NCI-H82 treated with DMSO at 0.1 percent for 48 hours (cell line): ENCODE measurements around the gene CCN5.
A peak's percentile ranks its signal among the peaks of the same experiment; 100 is the strongest.
"Not testable (repeated sequence)": the region's sequence is repeated elsewhere in the genome, so short reads cannot be mapped to it uniquely, and the experiment has no call there.

Experiments used
- DNase-seq: peaks from one replicate; lab custom pipeline; 2025; ENCODE audit not compliant: unreplicated experiment; lab: John Stamatoyannopoulos, UW

Gene CCN5

DNA sequence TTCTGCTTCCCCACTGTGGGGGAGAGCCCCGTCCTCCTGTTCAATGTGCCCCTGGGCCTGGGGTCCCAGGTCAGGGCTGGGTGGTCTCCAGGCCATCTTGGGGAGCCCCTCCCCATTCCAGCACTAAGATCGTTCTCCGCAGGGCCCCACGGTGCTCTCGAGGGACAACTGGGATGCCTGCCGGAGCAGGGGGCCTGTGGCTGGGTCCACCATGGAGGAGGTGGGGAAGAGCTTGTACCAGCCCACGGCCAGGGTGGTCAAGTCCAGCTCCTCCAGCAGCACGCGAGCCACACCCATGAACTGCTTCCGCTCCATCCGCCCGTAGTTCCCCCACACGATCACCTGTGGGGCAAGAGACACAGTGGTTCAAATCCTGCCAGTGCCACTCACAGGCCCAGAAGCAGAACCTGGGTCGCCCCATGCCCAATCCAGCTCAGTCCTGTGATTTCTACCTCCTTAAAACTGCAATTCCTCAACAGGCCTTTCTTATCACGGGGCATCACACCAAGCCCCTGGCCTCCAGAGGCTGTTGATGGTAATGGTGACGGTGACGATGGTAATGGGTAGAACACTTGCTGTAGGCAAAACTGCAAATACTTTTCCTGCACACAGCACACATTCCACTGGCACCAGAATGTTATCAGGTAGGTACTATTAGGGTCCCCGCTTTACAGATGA, 41.0 kb downstream of the CCN5 start:
- no peak for DNase-seq

- DNase-seq, result no peak
Observed at GRCh38 chr20:44756956-44757355, 41.8 kb downstream of the CCN5 start.

DNA sequence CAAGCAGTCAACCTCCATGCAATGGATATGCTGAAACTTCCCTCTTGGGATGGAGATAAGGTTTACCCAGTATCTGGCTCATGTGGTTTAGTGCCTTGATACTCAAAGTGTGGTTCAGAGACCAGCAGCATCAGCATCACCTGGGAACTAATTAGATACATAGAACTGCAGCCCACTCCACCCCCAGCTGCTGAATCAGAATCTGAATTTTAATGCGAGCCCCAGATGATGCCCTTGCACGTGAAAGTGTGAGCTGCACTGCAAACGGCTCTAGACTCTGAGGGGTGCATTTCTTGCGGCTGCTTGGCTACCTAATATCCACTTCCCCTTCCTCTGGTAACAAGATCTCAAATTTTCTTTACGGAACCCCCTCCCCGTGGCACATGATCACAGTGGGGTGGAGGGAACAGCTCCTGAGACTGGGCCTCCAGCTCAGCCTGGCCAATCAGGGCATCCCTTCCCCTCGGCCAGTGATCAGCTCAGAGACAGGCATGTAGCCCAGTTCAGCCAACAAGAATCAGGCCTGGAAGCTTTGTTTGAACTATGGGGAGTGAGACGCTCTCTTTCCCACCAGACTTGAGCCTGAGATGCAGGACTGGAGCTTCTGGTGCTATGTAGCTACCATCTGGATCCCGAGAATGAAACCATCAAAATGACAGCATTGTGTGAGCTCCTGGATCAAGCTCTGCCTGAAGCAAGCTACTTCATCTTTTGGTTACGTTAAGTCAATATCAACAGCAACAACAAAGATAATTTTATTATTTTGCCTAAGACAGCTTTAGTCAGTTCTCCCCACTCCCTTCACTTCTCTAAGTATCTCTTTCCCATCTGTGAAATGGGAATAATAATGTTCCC, 43.3 kb downstream of the CCN5 start:
- DNase-seq, result no peak

DNA sequence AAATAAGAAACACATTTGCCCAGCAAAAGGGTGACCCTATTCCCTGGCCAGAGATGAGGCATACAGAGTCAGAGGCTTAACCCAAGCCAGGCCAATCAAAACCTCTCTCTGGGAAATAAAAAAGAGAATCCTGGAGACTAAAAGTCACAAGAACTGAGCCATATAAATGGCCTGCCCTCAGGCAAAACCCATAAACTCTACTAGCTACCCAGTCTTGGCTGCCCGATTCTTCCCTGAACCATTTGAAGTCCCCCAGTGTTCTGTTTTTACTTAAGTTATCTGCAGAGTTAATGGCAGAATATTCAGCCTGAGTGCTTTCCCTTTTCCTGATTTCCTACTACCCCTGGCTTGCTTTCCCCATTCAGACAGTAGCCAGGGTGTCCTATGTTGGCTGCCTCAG, 44.4 kb downstream of the CCN5 start:
- no peak for DNase-seq

- no peak for DNase-seq
Observed at GRCh38 chr20:44761423-44761822, 46.3 kb downstream of the CCN5 start.

DNA sequence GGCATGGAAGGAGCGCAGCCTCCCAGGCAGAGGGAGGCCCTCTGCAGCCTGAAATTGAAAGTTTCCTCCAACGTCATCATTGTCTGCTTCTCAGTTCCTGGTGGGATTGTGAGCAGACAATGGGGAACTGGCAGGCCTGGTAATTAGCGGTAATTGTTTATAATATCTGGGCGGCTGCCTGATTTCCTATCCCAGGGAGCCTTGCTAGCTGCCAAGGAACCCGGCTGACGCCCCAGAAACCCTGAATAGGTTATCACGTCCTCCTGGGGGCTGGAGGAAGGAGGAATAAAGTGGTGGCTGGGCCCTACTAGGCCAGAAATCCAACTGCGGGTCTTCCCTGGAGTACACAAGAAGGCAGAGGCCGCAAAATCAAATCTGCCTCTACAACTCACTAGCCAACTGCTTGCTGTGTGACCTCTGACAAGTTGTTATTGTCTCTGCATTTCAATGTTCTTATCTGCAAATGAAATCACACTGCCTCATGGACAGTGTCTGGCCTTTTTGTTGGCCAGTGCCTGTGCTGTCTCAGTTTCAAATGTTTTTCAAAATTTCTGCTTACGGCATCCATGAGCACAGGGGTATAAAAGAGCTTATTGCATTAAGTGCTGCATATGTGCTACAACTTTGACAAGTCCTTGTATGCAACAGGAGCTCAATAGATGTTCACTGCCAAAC, 47.4 kb downstream of the CCN5 start:
- no peak for DNase-seq

DNA sequence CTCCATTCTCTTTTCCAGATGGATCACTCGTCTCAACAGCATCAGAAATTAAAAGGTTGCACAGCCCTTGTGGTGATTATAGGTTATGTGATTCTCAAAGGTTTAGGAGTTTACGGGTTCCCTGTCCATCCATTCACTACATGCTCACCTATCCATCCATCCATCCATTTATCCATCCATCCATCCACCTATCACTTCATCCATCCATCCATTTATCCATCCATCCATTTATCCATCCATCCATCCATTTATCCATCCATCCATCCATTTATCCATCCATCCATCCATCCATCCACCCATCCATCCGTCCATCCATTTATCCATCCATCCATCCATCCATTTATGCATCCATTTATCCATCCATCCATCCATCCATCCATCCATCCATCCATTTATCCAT, 48.6 kb downstream of the CCN5 start:
- DNase-seq, result not testable (repeated sequence)

DNA sequence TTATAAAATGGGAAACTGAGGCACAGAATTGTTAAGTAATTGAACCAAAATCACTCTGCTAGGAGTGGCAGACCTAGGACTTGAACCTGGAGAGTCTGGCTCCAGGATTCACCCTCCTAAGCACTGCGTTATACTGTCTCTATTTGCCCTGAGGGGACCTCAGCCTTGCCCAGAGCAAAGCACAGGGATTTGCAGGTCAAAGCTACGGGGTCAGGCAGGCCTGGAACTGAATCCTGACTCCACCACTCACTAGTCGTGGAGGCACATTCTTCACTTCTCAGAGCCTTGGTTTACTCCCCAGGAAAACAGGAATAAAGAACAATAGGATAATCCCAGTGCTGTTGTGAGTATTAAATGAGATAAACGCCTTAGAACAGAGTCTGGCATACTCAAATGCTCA, 49.9 kb downstream of the CCN5 start:
- peak; percentile 12 for DNase-seq

- no peak for DNase-seq
Observed at GRCh38 chr20:44765701-44766347, 50.7 kb downstream of the CCN5 start.

DNA sequence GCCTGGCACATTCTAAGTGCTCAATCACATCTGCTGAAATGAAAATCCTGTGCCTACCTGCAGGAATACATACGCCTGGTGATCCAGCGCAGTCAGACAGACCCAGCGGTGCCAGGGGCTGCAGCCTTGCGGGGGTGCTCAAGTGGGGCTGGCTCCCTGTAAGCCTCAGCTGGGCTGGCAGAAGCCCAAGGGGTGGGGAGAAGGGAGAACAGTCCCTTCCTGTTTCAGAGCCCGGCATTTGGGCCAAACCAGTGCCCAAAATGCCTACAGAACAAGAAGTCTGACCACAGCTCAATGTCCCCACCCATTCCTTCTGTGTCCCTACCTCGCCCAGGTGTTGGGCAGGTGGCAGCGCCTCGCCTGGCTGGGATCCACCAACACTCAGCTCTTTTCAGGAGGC, 53.1 kb downstream of the CCN5 start:
- DNase-seq, result no peak

DNA sequence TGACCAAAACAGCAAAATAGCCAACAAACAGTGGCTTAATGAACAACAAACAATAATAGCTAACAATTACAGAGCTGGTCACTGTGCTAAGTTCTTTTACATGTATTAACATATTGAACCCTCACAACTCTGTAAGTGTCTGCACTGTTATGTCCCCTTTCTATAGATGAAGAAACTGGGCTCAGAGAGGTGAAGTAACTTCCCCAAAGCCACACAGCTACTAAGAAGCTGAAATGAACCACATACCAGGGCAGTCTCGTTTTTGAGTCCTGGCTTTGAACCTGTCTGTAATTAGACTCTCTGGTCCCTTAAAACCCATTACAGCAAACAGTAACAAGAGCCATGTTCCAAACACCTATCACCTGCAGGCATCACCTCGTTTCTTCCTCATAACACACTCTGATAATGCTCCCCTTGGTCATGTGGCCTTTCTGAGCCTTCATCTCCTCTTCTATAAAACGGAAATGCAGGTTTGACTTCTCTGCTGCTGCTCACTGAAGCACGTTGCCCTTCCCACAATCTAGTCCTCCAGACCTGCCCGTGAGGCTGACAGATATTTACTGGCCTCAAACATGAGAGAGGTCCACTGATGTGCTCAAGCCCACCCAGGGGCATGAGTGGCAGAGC, 53.8 kb downstream of the CCN5 start:
- DNase-seq, result no peak

DNA sequence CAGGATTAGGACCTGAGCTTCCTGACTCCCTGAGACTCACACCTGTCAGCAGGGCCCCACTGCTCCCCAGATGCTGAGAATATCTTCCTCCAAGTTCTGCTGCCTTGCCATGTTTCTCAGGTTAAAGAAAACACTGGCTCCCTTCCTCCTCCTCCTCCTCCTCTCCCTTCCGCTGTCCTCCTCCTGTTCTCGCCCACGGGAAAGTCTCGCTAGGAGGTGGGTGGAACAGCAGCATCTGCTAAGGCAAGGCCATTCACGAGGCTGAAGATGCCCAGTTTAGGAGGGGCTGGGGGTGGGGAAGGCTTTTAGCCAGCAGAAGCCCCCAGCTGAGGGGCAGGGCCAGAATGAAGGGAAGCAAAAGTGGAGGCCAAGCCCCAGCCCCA, 54.3 kb downstream of the CCN5 start:
- no peak for DNase-seq

DNA sequence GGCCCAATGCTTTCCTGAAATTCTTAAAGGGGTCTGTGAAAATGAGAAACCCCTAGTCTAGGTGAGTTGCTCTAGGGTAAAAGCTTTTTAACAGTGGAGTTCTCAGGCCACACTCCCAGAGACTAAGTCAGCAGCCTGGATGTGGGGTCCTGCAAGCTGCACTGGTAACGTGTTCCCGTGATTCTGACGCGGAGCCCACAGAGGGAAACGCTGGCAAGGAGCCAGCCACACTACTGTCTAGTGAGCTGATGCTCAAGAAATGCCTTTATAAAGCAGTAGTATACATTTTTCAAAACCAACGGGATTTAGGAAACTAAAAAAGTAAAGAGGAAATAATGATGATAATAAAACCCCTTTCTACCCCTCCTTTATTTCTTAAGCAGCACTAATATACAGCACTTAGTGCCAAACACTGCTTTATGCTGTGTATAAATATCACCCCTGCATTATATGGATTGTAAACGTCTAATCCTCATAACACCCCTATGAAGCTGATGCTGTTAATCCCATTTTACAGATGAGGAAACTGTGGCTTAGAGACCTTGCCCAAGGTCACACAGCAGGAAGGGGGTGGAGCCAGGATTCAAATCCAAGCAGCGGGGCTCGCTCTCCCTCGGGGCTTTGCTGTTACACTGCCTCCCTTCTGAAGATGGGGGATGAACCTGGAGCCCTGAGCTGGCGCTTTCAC, 55.5 kb downstream of the CCN5 start:
- no peak for DNase-seq

DNA sequence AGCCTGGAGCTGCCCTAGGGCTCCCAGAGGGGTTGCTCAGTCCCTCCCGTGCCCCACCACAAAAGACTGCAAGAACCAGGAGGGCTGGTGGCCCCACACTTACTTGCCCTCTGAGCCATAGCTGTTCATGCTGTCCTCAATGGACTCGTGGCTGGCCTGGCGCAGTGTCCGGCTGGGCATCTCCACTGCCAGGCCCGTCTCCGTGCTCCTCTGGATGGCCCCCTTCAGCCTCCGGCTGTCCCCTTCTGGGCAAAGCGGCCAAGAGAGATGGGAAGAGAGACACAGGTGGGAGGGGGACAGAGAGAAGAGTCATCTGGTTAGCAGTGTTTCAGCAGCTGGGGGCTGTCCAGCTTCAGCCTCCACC, 56.0 kb downstream of the CCN5 start:
- DNase-seq, result no peak

GRCh38 chr20:44772636-44773035, 57.5 kb downstream of the CCN5 start:
- no peak for DNase-seq

DNA sequence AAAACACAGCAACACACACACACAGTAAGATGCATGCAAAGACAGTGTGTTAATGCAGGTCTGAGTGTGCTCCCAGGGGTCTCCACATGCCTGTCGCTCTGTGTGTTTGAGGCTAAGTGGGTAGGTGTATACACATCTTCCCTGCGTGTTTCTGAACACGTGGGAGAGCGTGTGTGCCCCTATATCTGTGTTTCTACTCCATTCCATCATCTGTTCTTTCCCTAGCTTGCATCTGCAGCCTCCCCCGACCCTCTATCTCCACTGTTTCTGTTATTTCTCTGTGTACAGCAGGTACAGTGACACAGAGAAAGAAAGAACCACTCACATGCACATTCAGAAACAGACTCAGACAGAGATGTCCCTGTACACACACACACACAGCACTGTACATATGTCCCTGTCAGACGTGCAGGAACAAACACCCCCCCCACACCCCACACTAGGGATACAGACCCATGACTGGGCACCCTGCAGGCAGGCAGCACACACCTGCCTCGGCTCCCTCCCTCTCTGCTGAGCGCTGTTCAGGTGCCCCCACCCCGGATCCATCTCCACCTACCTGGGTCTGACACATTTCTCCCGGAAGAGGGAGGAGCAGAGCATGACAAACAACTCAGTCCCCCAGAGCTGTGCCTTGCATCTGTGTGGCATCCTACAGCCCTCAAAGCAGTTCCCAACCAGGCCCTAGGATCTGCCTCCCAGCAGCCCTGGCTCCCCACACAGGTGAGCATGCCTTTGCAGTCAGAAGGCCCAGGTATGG, 58.1 kb downstream of the CCN5 start:
- DNase-seq, result no peak

DNA sequence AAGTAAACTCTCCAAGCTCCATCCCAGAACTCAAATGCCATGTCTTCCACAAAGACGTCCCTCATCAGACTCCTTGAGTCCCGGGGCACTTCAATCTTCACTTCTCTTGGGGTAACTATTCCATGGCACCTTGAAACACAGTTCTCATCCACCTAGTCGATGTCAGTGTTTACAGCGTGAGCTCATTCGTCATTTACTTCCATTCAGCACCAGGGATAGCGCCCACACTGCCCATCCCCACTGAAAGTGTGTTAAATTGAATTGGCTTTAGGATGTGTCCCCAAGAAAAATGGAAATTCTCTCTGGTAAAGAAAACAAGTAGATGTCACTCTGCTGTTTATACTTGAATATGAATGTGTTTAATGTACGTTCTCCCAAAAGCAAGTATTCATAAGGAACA, 61.8 kb downstream of the CCN5 start:
- no peak for DNase-seq
